ENCODE measurements around the gene RYR2.

DNA sequence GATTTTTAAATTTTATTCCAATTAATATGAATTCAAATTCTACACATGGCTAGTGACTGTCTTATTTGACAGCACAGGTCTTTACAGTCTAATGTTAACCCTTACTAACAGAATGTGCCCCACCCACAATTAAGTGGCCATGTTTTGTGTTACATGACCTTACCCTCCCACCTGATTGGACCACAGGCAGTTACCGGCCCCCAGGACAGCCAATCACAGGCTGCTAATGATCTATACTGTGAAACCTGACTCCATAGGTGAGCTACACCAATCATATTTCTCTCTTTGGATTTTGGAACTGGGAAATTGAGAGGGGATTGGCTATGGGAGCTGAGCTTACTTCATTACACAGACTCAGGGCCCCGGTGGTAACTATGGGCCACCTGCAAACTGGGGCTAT lies 821.2 kb downstream of the RYR2 start:
- TF ChIP-seq, protein P1, sequence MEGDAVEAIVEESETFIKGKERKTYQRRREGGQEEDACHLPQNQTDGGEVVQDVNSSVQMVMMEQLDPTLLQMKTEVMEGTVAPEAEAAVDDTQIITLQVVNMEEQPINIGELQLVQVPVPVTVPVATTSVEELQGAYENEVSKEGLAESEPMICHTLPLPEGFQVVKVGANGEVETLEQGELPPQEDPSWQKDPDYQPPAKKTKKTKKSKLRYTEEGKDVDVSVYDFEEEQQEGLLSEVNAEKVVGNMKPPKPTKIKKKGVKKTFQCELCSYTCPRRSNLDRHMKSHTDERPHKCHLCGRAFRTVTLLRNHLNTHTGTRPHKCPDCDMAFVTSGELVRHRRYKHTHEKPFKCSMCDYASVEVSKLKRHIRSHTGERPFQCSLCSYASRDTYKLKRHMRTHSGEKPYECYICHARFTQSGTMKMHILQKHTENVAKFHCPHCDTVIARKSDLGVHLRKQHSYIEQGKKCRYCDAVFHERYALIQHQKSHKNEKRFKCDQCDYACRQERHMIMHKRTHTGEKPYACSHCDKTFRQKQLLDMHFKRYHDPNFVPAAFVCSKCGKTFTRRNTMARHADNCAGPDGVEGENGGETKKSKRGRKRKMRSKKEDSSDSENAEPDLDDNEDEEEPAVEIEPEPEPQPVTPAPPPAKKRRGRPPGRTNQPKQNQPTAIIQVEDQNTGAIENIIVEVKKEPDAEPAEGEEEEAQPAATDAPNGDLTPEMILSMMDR (conservative IDR thresholded peaks at IDR 0.05; ENCODE audit: low read length) = no peak
- TF ChIP-seq EZH2phosphoT487 (IDR thresholded peaks at IDR 0.05; ENCODE audit: borderline replicate concordance, low read depth, low read length) = no peak
